ENCODE measurements around the gene TOGARAM2.

Gene TOGARAM2

DNA sequence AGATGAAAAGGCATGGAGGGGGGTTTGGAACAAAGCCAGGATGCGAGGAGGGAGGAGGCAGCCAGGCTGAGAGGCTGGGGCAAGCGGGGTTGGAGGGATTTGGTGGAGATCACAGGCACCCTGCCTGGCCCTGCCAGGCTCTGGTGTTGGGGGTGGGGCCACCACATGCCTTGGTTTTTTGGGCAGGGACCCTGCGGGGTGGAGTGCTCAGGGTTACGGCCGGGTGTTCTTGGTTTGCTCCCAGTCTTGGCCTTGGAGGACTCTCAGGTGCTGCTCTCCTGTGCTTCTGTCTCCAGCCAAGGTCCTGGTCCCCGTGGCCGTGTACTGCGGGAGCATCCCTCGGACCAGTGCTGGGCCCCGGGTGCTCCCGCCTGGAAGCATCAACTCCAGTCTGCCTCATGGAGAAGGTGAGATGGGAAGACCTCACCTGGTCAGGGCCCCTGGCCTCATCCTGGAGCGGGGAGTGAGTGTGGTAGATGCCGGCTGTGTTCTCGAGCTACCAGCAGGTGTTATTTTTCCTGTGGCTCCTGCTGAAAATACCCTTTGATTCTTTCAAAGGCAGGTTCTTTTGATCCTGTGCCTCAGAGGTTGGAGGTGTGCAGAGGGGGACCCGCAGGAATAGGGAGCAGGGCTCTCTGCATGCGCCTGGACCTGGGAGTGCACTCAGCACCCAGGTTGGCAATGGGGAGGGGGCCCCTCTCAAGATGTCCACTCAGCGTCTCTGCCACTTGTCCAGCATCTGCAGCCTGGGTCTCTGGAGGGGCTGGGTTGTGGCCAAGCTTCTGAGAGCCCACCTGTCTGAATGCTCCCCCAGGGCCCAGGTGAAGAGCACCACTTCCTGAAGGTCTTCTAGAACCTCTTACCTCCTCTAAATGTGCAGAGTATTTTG is 17.0 kb downstream of the TOGARAM2 start:
- no peak for DNase-seq (ENCODE audit: low read depth)

GRCh38 chr2:29000481-29000880 is 19.4 kb downstream of the TOGARAM2 start:
- peak; percentile 37 for DNase-seq (ENCODE audit: low read depth)

DNA sequence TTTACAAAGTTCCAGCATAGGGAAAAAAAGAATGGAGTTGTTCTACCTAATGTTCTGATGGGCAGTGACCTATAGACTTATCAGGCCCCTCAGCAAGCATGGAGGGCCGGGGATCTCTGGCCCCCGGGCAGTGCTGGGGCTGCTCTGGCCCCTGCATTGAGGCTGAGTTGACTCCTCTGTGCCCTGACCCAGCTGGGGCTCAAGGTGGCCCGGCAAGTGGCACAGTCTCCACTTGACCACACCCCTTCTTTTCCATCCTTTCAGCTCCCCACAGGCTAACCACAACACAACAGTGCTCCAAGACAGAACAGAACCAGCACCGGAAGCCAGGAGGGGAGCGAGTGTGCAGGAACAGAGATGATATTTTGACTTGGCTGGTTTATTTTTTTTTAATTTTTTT is 19.9 kb downstream of the TOGARAM2 start:
- no peak for DNase-seq (ENCODE audit: low read depth)

DNA sequence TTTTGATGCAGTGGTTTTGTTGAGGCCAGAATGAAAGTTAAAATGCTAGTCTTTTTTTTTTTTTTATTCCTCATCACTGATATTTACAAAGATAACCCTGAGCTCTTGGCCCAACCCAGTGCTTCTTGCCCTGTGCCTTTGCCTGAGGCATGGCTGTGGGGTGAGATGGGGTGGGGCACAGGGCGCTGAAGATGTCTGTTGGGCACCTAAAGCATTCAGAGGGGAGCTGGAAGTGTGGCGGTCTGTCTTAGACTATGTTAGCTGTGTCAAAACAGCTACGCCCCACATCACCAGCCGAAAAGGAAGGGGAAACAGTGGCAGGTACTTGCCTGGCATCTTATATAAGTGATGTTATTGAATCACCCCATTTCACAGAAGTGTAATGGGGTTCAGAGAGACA is 20.7 kb downstream of the TOGARAM2 start:
- DNase-seq (ENCODE audit: low read depth) = no peak

- DNase-seq (ENCODE audit: low read depth) = no peak
Observed at GRCh38 chr2:29004755-29005154, 23.7 kb downstream of the TOGARAM2 start.

- DNase-seq (ENCODE audit: low read depth) = no peak
Observed at GRCh38 chr2:29005331-29005730, 24.2 kb downstream of the TOGARAM2 start.

DNA sequence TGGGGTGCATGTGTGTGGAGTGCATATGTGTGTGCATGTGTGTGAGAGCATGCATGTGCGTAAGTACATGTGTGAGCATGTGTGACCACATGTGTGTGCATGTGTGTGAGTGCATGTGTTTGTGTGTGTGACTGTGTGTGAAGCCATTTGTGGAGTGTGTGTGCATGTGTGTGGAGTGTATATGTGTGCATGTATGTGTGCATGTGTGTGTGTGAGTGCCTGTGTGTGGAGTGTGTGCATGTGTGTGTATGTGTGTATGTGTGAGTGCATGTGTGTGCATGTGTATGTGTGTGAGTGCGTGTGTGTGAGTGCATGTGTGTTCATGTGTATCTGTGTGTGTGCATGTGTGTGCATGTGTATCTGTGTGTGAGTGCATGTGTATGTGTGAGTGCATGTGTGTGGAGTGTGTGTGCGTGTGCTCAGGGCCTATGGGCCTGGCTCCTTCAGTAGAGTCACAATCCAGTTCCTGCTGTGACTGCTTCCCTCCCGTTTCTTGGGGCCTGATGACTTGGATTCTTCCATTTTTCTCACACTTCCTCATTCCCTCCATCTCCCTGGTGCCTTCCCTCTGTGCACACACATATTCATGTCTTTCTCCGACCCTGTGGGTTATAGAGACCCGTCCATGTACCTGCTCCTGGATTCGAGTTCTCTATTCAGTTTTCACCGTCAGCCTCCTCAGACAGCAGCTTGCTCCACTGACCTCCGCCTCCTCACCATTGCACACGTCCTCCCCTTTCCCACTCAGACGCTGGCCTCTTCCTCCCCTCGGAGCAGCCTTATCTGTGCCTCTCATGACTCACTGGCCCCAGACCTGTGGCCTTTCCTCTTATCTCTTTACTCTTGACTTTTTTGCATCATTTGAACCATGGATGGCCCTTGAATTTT is 25.2 kb downstream of the TOGARAM2 start:
- no peak for DNase-seq (ENCODE audit: low read depth)

GRCh38 chr2:29006980-29007301 is 25.8 kb downstream of the TOGARAM2 start:
- DNase-seq (ENCODE audit: low read depth) = no peak

GRCh38 chr2:29009270-29009669 is 28.2 kb downstream of the TOGARAM2 start:
- no peak for DNase-seq (ENCODE audit: low read depth)

- DNase-seq (ENCODE audit: low read depth) = no peak
Observed at GRCh38 chr2:29009711-29010677, 28.9 kb downstream of the TOGARAM2 start.

- DNase-seq (ENCODE audit: low read depth) = peak; percentile 15
Observed at GRCh38 chr2:29010946-29011345, 29.8 kb downstream of the TOGARAM2 start.

GRCh38 chr2:29011418-29012060 is 30.4 kb downstream of the TOGARAM2 start:
- DNase-seq (ENCODE audit: low read depth) = peak; percentile 81

DNA sequence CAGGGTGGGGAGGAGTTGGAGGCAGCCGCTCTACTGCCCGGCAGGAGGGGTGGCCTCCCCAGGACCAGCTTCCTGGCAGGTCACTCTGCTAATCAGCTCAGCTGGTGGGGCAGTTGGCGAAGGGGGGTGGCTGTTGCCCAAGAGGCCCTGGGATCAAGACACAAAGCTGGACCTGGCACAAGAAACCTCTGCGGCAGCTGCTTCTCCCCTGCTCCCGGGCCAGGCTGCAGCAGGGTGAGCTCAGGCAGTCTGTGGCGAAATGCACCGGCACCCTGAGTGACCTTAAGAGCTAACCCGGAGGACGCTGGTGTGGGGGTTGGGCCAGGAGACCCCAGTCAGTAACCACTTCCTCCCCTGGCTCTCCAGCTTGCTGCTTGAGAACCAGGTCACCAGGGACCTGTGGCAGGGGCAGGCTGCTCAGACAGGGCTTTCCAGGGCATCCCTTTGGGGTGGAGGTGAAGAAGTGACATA is 31.1 kb downstream of the TOGARAM2 start:
- no peak for DNase-seq (ENCODE audit: low read depth)

DNA sequence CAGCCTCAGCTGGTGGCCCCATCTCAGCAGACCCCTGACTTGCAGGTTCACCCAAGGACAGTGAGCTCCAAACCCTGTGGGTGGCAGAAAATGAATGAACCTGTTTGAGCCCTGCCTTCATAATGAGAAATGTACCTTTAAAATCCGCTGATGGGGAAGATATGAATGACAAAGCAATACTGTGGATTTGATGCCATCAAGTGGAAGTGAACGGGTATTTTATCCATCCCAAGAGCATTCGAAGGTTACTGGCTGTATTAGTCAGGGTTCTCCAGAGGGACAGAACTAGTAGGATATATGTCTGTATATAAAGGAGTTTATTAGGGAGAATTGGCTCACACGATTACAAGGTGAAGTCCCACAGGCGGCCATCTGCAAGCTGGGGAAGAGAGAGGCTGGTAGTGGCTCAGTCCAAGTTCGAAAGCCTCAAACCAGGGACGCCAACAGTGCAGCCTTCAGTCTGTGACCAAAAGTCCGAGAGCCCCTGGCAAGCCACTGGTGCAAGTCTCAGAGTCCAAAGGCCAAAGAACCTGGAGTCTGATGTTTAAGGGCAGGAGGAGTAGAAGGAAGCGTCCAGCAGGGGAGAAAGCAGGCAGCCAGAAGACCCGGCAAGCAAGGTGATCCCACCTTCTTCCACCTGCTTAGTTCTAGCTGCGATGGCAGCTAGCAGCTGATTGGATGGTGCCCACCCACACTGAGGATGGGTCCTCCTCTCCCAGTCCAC is 32.1 kb downstream of the TOGARAM2 start:
- no peak for DNase-seq (ENCODE audit: low read depth)

- DNase-seq (ENCODE audit: low read depth) = no peak
Observed at GRCh38 chr2:29014331-29014730, 33.2 kb downstream of the TOGARAM2 start.

DNA sequence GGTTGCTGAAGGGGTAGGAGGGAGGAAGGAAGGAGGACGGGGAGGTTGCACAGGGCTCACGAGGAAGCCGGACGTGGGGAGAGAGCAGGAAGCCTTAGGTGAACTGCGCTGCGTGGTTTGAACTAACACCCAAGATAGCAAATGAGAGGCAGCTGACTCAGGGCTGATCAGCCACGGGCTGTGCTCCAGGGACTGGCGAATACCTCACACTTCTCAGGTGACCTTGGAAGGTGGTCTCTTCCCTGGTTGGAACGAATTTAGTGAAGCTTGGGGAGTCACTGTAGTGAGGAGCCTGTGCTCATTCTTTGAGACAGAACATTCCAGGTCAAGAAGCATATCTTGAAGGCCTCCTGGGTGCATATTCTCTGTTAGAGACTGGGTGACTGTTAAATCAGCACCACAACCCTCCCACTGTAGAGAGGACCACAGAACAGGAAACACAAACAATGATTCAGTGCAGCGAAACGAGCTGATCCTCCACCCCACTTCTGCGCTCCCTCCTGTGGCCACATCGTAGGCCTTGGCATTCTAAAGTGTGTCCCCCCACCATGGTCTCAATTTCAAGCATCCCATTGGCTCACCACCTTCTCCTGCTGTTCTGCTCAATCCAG is 33.8 kb downstream of the TOGARAM2 start:
- DNase-seq (ENCODE audit: low read depth) = peak; percentile 60

DNA sequence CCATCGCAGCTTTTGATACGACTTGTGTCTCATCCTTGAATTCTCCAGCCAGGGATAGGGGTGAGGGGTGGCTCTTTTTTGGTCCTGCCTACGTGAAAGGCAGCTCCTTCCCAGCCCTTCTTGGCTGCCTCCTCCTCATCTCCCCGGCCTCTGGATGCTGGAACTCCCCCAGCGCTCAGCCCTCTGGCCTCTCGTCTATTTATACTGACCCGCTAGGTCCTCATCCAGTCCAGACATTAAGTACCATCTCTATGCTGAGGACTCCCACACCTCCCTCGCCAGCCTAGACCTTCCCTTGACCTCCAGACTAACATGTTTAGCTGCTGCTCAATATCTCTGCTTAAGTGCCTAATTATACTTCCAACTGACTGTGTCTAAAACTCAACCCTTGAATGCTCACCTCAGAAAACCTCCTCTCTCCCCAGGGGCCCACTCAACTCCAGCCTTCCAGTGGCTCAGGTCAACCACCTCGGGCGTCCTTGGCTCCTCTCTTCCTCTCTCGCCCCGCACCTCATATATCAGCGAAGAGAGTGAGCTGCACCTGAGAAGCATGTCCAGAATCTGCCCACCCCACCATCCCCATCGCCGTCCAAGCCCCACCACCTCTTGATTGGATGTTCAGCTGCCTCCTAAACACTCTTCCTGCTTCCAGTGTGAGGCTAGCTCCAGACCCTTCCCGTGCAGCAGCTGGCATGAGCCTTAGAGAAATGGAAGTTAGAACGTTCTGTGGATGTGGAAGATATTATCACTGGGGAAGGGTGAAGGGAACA is 34.8 kb downstream of the TOGARAM2 start:
- DNase-seq (ENCODE audit: low read depth) = no peak

DNA sequence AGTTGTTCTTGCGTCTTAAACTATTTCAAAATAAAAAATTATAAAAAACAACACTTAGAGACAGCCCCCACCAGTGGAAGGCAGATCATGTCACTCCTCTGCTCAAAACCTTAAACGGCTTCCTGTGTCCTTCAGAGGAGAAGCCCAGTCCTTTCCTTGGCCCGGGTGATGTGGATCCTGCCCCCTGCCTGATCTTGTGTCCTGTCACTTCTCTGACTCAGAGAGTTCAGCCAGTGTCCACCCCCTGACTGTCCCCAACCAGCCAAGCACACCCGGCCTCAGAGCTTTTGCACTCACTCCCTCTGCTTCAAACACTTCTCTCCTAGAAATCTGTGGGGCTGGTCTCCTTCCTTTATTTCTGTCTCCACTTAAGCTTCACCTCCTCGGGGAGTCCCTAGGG is 35.4 kb downstream of the TOGARAM2 start:
- no peak for DNase-seq (ENCODE audit: low read depth)

- no peak for DNase-seq (ENCODE audit: low read depth)
Observed at GRCh38 chr2:29017716-29018435, 36.8 kb downstream of the TOGARAM2 start.

All from T follicular helper cell (primary cell).